ENCODE data around the gene NUB1.

The NUB1 gene

DNA sequence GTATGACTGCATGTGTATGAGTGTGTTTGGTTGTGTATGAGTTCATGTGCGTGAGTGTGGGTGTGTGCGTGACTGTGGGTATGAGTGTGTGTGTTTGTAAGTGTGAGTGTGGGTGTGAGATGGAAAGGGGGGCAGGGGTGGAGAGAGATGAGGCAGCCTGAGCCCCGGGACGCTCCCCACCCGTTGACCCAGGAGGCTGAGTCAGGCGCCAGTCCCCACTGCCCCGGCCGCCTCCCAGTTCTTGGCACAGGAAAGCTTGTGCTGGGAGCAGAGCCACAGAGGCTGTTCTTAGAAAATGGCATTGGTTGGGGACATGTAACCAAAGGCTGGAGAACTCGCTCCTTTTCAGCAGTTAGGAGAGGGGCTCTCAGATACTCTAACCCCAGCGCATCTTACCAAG is 27.8 kb upstream of the NUB1 start:
- DNase-seq (ENCODE audit: low read depth), result no peak

DNA sequence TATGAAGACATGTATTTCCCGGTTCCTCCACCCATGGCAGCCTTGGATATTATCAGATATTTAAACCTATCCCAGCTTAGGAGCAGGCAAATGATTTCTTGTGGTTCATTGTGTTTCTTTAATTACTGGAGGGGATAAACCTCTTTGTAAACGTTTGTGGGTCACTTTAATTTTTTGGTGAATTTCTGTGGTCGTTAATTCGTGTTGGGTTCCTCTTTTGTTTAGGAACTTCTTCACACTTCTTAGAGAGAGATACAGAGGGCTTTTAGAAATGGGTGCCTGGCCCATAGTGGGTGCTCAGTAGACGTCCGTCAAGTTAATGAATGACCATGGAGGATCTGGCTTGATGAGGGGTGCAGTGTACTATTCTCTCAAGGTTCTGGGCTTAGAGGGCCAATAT is 27.2 kb upstream of the NUB1 start:
- DNase-seq (ENCODE audit: low read depth), result no peak

DNA sequence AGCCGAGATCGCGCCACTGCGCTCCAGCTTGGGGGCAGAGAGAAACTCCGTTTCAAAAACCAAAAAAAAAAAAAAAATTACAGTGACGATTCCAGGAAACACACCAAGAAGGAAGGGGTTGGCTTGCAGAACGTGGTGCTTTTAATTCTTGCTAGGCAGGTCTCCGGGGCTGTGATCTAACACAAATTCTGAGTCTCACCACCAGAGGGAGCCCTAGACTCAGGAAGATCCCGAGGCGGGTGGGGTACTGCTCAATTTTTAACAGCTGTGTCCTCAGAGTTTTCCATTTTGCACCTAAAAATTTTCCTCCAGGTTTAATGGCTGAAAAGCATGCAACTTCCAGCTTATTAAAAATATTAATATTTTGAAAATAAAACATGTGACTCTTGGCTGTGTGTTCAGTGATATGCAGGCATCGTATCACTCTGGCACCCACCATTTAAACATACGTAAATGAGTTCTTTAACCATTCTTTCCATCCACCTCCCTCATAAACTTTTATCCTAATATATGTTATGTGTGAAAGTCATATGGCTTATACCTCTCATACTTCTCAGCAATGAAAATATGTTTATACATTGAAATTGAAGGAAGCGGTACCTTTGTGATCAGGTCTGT is 26.5 kb upstream of the NUB1 start:
- DNase-seq (ENCODE audit: low read depth), result no peak

DNA sequence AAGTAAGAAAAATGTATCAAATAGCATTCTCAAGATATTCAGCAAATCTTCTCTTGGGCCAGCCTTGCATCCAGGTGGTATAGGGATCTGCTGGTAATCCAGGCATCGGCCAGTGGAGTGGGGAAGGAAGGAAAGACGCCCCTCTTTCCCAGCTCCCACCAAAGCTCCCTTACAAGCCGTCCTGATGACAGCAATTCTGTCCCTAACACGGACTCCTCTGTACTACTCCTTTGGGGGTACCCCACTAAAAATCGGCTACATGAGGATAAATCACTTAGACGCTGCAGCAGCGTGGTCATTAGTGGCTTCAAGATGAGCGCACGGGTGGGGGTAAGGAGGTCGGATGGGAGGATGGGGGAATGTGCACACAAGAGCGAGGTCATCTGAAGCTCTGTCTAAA is 24.7 kb upstream of the NUB1 start:
- no peak for DNase-seq (ENCODE audit: low read depth)

GRCh38 chr7:151317936-151318335 is 23.7 kb upstream of the NUB1 start:
- DNase-seq (ENCODE audit: low read depth), result no peak

GRCh38 chr7:151319189-151319588 is 22.4 kb upstream of the NUB1 start:
- no peak for DNase-seq (ENCODE audit: low read depth)

- no peak for DNase-seq (ENCODE audit: low read depth)
Observed at GRCh38 chr7:151320263-151320845, 21.3 kb upstream of the NUB1 start.

DNA sequence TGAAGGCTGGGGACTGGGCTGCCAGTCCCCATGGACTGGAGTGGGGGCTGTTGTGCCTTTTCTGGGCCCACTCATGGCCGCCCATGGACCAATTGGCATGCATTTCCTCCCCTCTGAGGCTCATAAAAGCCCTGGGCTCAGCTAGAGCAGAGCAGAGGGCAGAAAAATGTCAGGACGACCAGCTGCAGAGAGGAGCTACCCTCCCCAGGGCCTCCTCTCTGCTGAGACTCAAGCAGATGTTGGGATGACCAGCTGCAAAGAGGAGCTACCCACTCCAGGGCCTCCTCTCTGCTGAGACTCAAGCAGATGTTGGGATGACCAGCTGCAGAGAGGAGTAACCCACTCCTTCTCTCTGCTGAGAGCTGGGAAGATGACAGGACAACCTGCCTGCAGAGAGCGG is 20.3 kb upstream of the NUB1 start:
- DNase-seq (ENCODE audit: low read depth), result no peak

DNA sequence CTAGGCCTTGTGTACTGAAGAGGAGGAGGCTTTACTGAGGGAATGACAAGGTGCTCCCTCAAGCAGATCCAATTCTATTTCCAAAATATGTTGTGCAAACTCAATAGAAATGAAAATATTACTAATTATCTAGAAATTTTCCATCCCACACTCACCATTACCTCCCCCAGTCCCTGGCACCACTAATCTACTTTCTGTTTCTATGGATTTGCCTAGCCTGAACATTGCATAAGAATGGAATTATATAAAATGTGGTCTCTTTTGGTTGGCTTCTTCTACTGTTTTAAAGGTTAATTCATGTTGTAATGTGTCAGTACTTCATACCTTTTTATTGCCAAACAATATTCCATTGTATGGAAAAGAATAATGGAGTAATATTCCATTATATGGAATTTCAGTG is 18.7 kb upstream of the NUB1 start:
- no peak for DNase-seq (ENCODE audit: low read depth)

DNA sequence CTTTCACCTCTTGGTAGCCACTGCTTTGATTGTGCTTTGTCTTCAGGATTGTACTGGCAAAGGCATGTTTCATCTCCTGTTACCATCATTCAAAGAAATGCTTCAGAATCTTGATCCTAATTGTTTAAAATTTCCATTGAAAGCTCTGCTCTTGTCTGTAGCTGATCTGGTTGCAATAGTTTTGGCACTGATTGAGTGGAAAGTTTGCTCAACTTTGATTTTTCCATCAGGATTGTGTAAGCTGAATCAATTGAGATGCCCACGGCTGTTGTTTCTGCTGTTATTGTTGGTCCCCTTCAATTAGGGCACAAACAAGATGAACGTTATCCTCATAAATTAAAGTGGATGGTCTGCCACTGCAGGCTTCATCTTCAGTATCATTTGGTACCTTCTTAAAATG is 14.6 kb upstream of the NUB1 start:
- no peak for DNase-seq (ENCODE audit: low read depth)

GRCh38 chr7:151327659-151328058 is 14.0 kb upstream of the NUB1 start:
- no peak for DNase-seq (ENCODE audit: low read depth)

GRCh38 chr7:151330181-151330580 is 11.4 kb upstream of the NUB1 start:
- no peak for DNase-seq (ENCODE audit: low read depth)

- DNase-seq (ENCODE audit: low read depth), result no peak
Observed at GRCh38 chr7:151330661-151331060, 11.0 kb upstream of the NUB1 start.

DNA sequence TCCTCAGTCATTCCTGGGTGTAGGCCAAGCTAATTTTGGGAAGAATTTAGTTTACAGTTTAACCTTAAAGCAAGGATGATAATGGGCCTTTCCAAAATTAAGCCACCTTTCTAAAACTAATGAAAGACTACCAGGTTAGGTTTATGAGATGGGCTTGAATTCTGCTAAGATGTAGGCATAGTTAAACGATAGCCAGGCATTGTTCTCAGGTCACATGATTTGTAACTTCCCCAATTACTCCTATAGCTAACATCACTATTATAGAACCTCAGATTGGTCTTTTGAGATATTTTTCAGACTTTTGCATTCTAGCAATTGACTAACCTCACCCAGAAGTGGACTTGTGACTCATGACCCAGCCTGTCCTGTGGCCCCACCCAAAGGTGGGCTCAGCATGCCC is 7.0 kb upstream of the NUB1 start:
- no peak for DNase-seq (ENCODE audit: low read depth)

- no peak for DNase-seq (ENCODE audit: low read depth)
Observed at GRCh38 chr7:151336027-151336708, 5.4 kb upstream of the NUB1 start.

- no peak for DNase-seq (ENCODE audit: low read depth)
Observed at GRCh38 chr7:151337346-151337745, 4.3 kb upstream of the NUB1 start.

DNA sequence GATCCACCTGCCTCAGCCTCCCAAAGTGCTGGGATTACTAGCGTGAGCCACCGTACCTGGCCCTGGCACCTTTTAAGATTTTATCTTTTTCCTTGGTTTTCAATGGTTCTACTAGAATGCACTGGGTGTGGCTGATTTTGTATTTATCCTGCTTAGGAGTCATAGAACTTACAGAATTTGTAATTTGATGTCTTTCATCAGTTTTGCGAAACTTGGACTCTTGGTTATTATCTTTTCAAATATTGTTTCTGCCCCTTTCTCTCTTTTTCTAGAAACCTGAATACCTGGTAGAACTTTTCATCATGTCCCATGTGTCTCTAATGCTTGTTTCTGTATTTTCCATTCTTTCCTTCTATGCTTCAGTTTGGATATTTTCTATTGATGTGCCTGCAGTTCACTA is 2.8 kb upstream of the NUB1 start:
- DNase-seq (ENCODE audit: low read depth), result no peak

GRCh38 chr7:151339651-151340382 is 1.8 kb upstream of the NUB1 start:
- no peak for DNase-seq (ENCODE audit: low read depth)

DNA sequence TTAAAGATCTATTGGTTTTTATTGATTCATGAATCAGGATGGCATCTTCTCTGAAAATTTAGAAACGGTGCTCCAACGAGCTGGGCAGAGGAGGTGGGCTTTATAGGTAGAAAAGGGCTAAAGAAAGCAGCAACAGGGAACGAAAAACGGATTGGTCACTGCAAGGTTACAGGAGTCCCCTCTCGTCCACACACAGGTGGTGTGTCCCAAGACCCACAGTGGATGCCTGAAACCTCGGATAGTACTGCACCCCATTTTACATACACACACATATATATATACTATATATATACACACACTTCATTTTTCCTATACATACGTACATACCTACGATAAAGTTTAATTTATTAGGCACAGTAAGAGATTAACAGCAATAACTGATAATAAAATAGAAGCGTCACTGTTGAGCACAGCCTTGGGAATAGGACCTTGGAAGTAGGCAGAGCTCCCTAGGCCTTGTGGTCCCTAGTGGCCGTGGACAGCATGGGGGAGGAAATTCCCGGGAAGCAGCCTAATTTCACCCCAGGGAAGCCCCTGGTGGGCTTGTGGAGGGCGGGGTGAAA is 737 bp upstream of the NUB1 start:
- no peak for DNase-seq (ENCODE audit: low read depth)

DNA sequence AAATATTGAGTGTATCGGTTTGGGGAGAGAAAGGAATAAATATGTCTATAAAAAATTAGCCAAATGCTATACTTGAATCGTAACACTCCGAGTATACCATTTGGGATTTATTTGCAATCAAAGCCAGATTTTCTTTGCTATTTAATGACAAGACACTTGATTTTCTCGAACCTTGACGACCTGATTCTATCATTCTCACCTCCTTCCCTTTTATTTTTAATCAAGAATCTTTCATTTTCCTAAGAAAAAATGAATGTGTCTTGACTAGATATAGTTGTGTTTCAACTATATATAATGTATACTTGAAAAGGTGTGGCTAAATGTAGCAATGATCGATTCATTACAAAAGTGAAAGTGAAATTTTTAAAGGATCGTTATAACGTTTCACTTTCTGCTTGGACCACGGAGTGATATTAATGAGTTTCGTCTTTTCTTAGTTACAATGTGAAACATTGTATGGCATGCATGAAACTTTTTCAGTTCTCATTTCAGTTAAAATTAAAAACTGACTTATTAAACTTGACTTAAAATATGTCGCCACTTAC is 562 bp downstream of the NUB1 start:
- no peak for DNase-seq (ENCODE audit: low read depth)

GRCh38 chr7:151342811-151343210 is 1.2 kb downstream of the NUB1 start:
- DNase-seq (ENCODE audit: low read depth), result no peak

DNA sequence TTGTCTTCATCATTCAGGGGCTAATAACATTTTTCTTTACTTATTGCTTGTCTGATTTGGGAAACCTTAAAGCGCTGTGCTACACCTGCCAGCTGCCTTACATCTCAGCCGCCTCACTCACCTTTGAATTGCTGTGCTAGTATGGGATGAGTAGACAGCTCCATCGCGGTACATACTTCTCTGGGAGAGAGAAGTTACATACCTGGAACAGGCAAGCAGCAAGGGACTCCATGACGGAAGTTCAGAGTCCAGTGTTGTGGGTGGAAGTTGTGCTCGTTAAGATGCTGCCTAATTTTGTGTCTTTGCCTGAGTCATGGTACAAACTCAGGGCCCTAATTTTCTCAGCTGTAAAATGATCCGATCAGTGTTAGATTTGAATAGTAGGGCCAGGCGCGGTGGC is 1.9 kb downstream of the NUB1 start:
- no peak for DNase-seq (ENCODE audit: low read depth)

Measured in stimulated activated CD8-positive, alpha-beta memory T cell treated with anti-CD3 and anti-CD28 coated beads, Interleukin-15, amount 100 ng/mL, for 24 hours (primary cell).